ENCODE measurements around the gene ACSF3. TPM values are rescaled to one million over a fixed set of nuclear protein-coding genes. Genes with fewer than 3 reads are reported as not detected.

Gene ACSF3
- total RNA-seq, 2 donors from 2014 or later: 24.1 to 41.7 TPM

- Histone ChIP-seq H3K4me1 (ENCODE audit: control insufficient read depth in 1 of 2, low read depth in 2 of 2) (peaks cover 21 to 31% of the 10 kb centered on the region in 2 donors), H3K36me3 (peaks cover 6% of the 10 kb centered on the region), H3K27ac (peak overlapping the region in 1 of 2 donors; percentile 11), H3K27me3 (replicated peaks; ENCODE audit: insufficient read depth) (no peaks in the 10 kb centered on the region), H3K4me3 (no peak overlapping the region), H3K9me3 (no peaks in the 10 kb centered on the region)
- no peak for TF ChIP-seq CTCF (IDR thresholded peaks at IDR 0.05)
- ATAC-seq (ENCODE audit: insufficient number of reproducible peaks, low FRiP score, low read depth): no peak
- DNase-seq (ENCODE audit: low spot score): no peak
These were observed 62.4 kb downstream of the ACSF3 start for GRCh38 chr16:89155851-89156739.

DNA sequence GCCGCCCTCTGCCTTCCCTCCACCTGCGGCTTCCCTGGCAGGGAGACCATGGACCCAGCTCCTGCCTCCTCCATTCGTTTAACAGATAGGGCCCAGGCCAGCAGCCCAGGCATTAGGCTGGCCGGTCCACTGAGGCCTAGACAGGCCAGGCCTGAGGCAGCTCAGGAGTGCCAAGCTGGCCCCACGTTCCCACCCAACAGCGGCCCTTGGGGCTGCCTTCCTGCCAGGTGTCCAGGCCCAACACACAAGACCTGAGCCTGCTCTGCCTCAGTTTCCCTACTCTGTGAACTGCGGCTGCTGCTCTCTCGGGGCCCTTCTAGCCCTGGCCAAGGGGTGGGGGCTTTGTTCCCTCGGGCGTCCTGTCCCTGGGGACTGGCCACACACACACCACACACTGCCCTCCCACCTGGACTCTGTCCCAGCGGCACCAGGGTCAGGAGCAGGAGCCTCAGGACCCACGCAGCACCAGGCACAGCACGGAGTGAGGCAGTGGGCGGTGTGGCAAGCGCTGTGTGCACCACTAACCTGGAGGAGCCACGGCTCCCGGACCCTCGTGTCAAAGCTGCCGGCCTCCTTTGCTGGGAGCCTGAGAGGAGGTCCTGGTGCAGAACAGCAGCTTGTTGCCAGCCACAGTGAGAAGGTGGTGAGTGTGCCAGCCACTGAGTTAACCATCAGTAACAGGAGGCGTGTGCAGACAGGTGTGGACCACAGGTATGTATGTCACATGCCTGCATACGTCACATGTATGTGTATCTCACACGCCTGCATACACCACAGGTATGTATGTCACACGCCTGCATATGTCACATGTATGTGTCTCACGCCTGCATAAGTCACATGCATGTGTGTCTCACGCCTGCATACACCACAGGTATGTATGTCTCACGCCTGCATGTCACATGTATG lies 63.3 kb downstream of the ACSF3 start:
- no peak for TF ChIP-seq CTCF (IDR thresholded peaks at IDR 0.05)
- peaks cover 21 to 31% of the 10 kb centered on the region in 2 donors for H3K4me1 ChIP-seq (ENCODE audit: control insufficient read depth in 1 of 2, low read depth in 2 of 2)
- DNase-seq (ENCODE audit: low spot score) (no peak), ATAC-seq (ENCODE audit: insufficient number of reproducible peaks, low FRiP score, low read depth) (no peak)
- H3K36me3 ChIP-seq: peaks cover 4% of the 10 kb centered on the region
- H3K27me3 ChIP-seq (replicated peaks; ENCODE audit: insufficient read depth): no peaks in the 10 kb centered on the region
- no peak overlapping the region for H3K4me3 ChIP-seq
- H3K27ac ChIP-seq: no peak overlapping the region
- no peaks in the 10 kb centered on the region for H3K9me3 ChIP-seq

- H3K36me3 ChIP-seq: no peaks in the 10 kb centered on the region
- H3K9me3 ChIP-seq: no peaks in the 10 kb centered on the region
- H3K4me3 ChIP-seq: no peak overlapping the region
- H3K27ac ChIP-seq: no peak overlapping the region
- no peak for ATAC-seq (ENCODE audit: insufficient number of reproducible peaks, low FRiP score, low read depth)
- no peaks in the 10 kb centered on the region for H3K27me3 ChIP-seq (replicated peaks; ENCODE audit: insufficient read depth)
- no peak for TF ChIP-seq CTCF (IDR thresholded peaks at IDR 0.05)
- DNase-seq (ENCODE audit: low spot score): no peak
- H3K4me1 ChIP-seq (ENCODE audit: control insufficient read depth in 1 of 2, low read depth in 2 of 2): peaks cover 21 to 31% of the 10 kb centered on the region in 2 donors
These were observed 64.1 kb downstream of the ACSF3 start for GRCh38 chr16:89157778-89158177.

GRCh38 chr16:89159066-89159849 lies 65.6 kb downstream of the ACSF3 start:
- ATAC-seq (ENCODE audit: insufficient number of reproducible peaks, low FRiP score, low read depth) (no peak), DNase-seq (ENCODE audit: low spot score) (no peak)
- TF ChIP-seq CTCF (IDR thresholded peaks at IDR 0.05): no peak
- H3K4me1 ChIP-seq (ENCODE audit: control insufficient read depth in 1 of 2, low read depth in 2 of 2): peaks cover 21 to 30% of the 10 kb centered on the region in 2 donors
- H3K27ac ChIP-seq: no peak overlapping the region
- H3K27me3 ChIP-seq (replicated peaks; ENCODE audit: insufficient read depth): no peaks in the 10 kb centered on the region
- no peaks in the 10 kb centered on the region for H3K9me3 ChIP-seq
- no peaks in the 10 kb centered on the region for H3K36me3 ChIP-seq
- no peak overlapping the region for H3K4me3 ChIP-seq

All from thoracic aorta (tissue), 2 donors.